A549 treated with RU486 at 1 μM for 4 hours (cell line): Measurements from ENCODE around the gene DNAJB11. TPM values are rescaled to one million over a fixed set of nuclear protein-coding genes. Genes with fewer than 3 reads are reported as not detected.

Experiments
- total RNA-seq: library from RNA; stranded (reverse); fragments of 200-300 nt; extraction: Qiagen RNA extraction; gene quantifications from 5 replicates; pipeline ENCODE4 v1.2.3, GENCODE V29; 2022; ENCODE audit warnings: low read depth

DNAJB11 gene
- total RNA-seq: 51.0 to 57.0 TPM (median 54.6 TPM) in 5 replicates

GRCh38 chr3:186570096-186570940 lies at the start of gene DNAJB11:
DNAJB11 (plus strand) TSS chr3:186570720; CDS start chr3:186570898, 178 bp downstream.

DNA sequence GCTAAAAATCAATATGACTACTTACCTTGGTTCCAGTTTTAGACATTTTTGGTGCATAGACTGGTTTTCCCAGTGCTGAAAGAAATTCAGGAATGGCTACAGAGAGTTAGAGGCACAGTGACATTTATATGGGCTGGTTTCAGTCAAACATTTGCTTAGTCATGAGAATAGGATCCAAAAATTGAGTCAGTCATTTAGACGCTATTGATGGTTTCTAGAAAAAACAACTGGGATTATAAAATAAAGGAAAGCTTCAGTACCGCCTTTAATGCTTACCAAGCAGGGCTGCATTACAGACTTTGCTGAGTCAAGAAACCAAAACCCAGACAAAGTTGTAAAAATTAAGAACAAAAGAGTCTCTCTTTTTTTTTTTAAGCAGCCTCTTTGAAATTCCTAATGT lies 26.2 kb upstream of the DNAJB11 start, which contains the start of gene CRYGS:
TSS of gene CRYGS (minus strand) at position 100 of the 400 bp plus-strand sequence. CDS start at position 46, 54 bp downstream.

DNA sequence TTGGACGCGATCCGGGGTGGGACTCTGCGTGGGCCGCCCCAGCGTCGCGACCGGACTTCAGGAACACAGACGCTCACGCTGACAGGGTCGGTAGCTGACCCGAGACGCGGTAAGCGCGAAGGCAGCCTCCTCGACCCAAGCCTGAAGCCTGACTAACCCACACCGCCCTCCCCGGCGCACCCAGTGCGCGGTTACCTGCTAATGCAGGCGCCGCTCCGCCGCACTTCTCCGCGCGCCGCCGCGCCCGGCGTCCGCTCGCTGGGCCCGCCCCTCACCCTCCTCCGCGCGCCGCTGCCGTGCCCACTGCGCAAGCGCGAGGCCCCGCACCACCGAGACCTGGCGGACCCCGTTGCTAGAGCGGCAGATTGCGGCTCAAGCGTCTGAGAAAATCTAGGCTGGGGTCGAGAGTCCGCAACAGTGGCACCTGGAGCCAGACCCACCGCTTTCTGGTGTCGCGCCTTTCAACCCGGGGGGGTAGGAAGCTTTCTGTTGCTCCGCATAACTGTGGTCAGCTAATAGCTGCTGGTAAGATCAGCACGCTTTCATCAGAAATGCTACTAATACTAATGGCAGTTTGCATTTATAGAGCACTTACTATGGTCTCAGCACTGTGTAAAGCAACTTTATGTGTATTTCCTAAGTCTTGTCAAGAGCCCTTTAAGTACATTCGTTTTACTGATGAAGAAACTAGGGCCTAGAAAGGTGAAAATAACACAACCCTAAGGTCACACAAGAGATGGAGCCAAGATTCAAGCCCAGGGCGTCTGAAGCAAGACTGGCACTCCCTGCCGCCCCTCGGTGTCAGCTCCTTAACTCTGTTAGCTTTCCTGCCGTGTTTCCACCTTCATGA lies 3.2 kb upstream of the DNAJB11 start, which contains the start of gene TBCCD1:
TSS of gene TBCCD1 (minus strand) at position 268 of the 850 bp plus-strand sequence. CDS start 3,010 bp downstream, outside the sequence.

DNA sequence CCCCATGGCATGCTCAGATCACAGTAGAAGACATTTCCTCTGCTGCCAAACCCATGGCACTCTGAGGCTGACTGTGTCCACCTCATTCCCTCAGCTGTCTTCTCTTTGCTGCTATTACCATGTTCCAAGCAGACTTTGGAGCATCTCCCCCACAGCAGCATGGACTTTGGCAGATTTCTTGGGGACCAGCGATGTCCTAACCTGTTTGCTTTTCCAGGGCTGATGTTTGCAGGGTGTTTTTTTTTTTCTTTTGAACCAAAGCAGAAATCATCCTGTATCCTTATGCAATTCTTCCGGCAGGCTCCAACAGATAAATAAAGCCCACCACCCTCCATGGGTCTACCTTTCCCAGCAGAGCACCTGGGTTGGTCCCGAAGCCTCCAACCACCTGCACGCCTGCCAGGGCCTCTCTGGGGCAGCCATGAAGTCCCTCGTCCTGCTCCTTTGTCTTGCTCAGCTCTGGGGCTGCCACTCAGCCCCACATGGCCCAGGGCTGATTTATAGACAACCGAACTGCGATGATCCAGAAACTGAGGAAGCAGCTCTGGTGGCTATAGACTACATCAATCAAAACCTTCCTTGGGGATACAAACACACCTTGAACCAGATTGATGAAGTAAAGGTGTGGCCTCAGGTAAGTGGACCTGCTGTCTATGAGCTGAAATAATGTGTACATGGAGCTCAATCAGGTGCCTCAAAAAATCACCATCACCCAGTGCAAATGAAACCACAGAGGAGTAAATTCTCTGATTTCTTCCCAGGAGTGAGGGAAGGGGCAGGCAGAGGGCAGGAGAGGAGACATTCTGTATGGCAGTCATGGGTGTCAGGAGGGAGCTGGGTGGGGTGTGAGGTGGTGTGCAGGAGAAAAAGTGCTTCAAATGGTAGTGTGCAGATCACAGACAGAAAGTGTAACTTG lies 42.5 kb downstream of the DNAJB11 start, which contains the start of gene AHSG:
TSS of gene AHSG (plus strand) at position 340 of the 916 bp plus-strand sequence. CDS start at position 422, 82 bp downstream.

Other genes with a start within 250 kb of the DNAJB11 start
- gene DGKG, start 208.5 kb upstream of the DNAJB11 start, total RNA-seq: 8.0 to 18.8 TPM (median 11.4 TPM) in 5 replicates
- gene CRYGS, start 26.3 kb upstream of the DNAJB11 start, total RNA-seq: 0.44 to 1.5 TPM (median 0.61 TPM) in 5 replicates
- 5.5 to 6.5 TPM (median 6.3 TPM) in 5 replicates for gene TBCCD1, start 3.4 kb upstream of the DNAJB11 start, total RNA-seq
- gene AHSG, start 42.3 kb downstream of the DNAJB11 start, total RNA-seq: 0.18 TPM in 1 of 5 replicates, not detected in the others
- gene FETUB, start 69.7 kb downstream of the DNAJB11 start, total RNA-seq: 0.07 to 0.37 TPM (median 0.26 TPM) in 3 of 5 replicates, not detected in the others
- not detected in 5 replicates for gene HRG, start 95.3 kb downstream of the DNAJB11 start, total RNA-seq
- gene KNG1, start 146.6 kb downstream of the DNAJB11 start, total RNA-seq: 0.09 TPM in 1 of 5 replicates, not detected in the others
- 102 to 148 TPM (median 131 TPM) in 5 replicates for gene EIF4A2, start 212.9 kb downstream of the DNAJB11 start, total RNA-seq
- 46.2 to 67.7 TPM (median 46.8 TPM) in 5 replicates for gene RFC4, start 235.8 kb downstream of the DNAJB11 start, total RNA-seq